Camera-type eye (tissue), 1 donor: Measurements from ENCODE around the gene RPL19. TPM values are rescaled to one million over a fixed set of nuclear protein-coding genes. Genes with fewer than 3 reads are reported as not detected.

Experiments
- total RNA-seq: library from RNA; depleted of rRNA; stranded (reverse); fragments of >200 nt; gene quantifications from one replicate; pipeline ENCODE4 v1.2.3, GENCODE V29; 2014

The RPL19 gene
- 1,596 TPM for total RNA-seq

GRCh38 chr17:39200070-39200879, at the start of gene RPL19:
Gene RPL19, plus strand, starts transcription at chr17:39200283. Its CDS starts 62 bp downstream, at chr17:39200345.

DNA sequence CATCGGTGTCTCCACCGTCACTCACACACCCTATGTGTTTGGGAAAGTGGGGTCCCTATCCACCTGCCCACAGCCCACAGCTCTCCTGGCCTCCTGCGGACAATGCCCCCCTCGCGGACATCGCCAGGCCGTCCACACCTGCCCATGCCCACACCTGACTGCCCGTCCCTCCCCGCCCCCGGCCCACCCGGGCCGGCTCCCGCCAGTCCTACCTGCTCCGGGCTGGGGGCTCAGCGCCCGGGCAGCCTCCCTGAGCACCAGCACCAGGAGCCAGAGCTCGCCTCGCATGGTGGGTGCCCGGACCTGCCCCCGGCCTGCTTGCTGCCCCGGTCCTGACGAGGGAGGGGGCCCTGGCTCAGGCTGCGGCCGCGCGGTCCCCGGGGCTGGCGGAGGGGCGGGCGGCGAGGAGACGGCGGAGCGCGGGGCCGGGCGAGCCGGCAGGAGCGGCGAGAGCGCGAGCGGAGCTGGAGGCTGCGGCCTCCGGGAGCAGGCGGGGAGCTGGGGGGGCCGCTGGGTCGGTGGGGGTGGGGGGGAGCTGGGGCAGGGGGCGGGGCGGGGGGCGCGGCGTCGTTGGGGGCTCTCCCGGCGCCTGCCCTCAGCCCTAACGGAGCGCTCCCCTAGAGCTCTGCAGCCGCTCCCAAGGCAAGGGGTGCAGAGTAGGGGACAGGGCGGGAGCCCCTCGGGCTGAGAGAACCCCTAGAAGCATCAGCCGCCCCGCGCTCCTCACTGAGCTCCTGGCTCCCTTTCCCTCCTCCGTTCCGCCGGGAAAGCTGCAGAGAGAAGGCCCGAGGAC, 48.7 kb upstream of the RPL19 start, which contains the start of gene PLXDC1:
Gene PLXDC1 (minus strand): TSS at position 488 of the 793 bp plus-strand sequence. CDS start 200 bp downstream, at position 288.

DNA sequence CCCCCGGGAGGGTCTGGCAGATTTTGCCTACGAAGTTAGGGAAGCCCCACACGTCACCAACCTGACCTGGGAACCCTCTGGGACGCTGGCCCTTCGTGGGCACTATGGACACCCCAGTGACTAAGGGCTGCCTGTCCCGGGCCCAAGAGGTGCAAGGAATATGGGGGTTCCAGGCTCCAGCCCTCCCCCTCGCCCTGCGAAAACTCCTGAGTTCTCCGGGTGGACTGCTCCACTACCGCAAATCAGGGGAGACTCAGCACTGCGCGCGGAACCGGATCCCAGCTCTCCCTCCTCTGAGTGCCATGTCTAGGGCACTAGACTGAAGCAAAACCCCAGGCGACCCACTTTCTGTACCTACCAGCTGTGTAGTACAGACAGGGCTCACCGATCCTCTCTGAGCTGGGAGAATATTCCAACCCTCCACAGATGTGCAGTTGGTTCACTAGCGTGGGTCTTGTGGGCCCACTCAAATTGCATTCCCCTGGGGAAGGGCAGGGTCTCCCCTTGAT, 34.2 kb upstream of the RPL19 start, which contains the start of gene ARL5C:
Gene ARL5C (minus strand): TSS at position 321 of the 509 bp plus-strand sequence. CDS start 401 bp downstream, outside the sequence.

GRCh38 chr17:39197380-39198185, 2.5 kb upstream of the RPL19 start, which contains the start of gene CACNB1:
Gene CACNB1, minus strand, starts transcription at chr17:39197669. Its CDS starts 174 bp downstream, at chr17:39197495.

GRCh38 chr17:39225308-39225958, 25.4 kb downstream of the RPL19 start, which contains the start of gene STAC2:
Gene STAC2, minus strand, starts transcription at chr17:39225945. Its CDS starts 443 bp downstream, at chr17:39225502.

Other genes starting within 250 kb of the RPL19 start
- gene FBXO47, start 232.9 kb upstream of the RPL19 start, total RNA-seq, result not detected
- gene PLXDC1, start 48.6 kb upstream of the RPL19 start, total RNA-seq, result 49.3 TPM
- gene ARL5C, start 34.1 kb upstream of the RPL19 start, total RNA-seq, result 1.3 TPM
- 32.9 TPM for gene CACNB1, start 2.6 kb upstream of the RPL19 start, total RNA-seq
- 2.1 TPM for gene STAC2, start 25.7 kb downstream of the RPL19 start, total RNA-seq
- 56.0 TPM for gene FBXL20, start 201.3 kb downstream of the RPL19 start, total RNA-seq